NCI-H524 treated with DMSO at 0.1 percent for 48 hours (cell line): ENCODE data around the gene ATP6V0C.

Experiments used
- DNase-seq: peaks from one replicate; lab custom pipeline; 2025; lab: John Stamatoyannopoulos, UW

ATP6V0C gene

DNA sequence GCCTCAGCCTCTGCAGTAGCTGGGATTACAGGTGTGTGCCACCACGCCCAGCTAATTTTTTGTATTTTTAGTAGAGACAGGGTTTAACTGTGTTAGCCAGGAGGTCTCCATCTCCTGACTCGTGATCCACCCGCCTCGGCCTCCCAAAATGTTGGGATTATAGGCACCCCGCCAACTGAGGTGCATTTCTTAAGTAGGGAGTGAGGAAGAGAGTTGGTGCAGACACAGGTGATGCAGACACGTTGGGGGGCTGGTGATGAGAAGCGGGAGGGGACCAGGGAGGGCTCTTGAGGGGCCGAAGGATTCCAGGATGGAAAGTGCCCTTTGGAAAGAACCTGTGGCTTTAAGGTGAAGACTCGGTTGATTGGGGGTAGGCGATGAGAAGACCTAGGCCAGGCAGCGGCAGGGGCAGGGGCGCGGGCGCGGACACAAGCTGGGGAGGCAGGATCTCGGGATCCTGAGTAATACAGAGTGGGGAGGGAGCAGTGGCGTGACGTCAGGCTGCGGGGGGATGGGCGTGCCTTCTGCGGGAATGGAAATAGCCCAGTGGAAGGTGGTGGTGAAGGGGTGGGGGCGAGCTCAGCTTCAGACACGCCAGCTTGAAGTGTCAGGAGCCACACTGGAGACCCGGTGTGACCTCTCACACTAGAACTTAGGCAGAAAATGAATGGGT, 2.5 kb upstream of the ATP6V0C start:
- DNase-seq: no peak

- no peak for DNase-seq
Measured at GRCh38 chr16:2511996-2512734, 1.6 kb upstream of the ATP6V0C start.

DNA sequence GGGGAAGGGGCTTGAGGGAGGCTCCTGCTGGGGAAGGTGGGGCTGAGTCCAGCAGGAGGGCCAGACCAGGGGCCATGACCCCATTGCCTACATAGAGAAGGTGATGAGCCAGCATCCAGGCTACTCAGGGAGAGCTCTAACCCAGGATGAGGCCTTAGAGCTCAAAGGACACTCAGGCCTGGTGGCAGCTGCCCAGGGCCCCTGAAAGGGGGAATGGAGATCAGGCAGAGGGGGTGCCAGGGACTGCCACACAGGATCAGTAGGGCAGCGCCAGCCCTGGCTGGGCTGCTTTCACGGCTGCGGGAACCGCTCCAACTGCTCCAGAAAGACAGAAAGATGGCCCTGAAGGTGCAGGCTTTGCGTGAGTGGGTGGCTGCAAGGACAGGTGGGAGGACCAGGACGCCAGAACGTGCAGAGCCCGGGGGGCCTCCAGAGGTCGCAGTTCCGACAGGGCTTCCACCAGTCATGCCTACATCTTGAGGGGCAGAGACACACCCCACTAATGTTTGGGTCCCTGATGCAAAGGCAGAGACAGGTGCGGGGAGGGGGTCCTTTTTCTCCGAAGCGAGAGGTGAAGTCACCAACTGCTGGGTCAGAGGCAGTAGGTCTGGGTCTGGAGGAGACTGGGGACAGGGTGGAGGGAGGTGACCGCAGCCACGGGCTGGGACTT, 882 bp upstream of the ATP6V0C start:
- DNase-seq: no peak

- no peak for DNase-seq
Measured at GRCh38 chr16:2514333-2515179, 804 bp downstream of the ATP6V0C start.

DNA sequence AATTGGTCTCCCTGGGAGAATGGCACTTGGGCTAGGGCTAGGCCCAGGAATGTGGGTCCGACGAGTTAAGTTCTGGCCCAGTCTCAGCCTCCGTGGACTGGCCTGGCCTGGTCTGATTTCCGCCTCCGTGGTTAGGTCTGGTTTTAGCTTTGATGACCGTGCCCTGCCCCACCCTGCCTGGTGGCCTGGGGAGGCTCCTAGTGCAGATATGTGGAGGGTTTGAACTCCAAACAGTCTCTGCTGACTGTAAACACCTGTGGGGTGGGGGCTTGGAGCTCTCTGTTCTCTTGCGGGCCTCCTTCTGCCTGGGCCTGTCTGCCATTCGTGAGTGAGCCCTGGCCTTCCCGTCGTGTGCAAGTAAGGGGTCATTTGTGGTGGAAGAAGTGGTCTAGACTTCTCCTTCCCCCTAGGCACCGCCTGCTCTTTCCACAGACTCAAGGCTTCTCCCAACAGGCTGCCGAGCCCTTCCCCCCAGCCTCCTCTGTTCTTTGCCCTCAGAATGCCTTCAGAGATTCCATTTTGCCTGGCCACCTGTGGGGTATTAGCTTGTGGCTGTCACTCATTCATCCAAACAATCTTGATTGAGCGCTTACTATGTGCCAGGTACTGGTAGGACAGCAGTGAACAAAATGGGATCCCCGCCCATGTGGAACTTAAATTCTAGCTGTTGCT, 1.6 kb downstream of the ATP6V0C start:
- DNase-seq: no peak

GRCh38 chr16:2516391-2517240, 2.9 kb downstream of the ATP6V0C start:
- DNase-seq: no peak

- no peak for DNase-seq
Measured at GRCh38 chr16:2517954-2518605, 4.3 kb downstream of the ATP6V0C start.

DNA sequence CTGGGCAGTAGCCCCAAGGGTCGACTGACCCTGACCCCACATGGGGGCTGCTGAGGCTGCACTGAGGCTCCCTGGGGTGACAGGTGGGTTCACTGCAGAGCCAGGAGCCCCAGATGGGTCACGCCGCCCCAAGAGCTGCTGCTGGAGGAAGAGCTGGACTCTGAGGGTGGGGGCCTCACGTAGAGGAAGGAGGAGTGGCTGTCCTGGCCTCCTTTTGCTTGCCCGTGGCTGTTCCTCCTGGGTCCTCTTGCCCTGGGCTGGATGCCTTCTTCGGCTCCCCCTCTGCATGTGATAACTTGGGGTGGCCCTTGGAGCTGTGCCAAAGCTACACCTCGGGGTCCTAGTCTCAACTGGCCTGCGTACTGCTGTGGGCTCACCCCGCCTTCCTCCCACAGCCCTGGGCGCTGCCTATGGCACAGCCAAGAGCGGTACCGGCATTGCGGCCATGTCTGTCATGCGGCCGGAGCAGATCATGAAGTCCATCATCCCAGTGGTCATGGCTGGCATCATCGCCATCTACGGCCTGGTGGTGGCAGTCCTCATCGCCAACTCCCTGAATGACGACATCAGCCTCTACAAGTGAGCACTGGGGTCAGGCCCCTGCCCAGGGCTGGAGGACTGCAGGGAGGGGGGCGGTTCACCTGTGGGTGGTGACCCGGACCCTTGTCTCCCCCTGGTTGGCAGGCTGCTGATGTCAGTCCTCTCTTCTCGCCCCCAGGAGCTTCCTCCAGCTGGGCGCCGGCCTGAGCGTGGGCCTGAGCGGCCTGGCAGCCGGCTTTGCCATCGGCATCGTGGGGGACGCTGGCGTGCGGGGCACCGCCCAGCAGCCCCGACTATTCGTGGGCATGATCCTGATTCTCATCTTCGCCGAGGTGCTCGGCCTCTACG, 5.3 kb downstream of the ATP6V0C start:
- no peak for DNase-seq

DNA sequence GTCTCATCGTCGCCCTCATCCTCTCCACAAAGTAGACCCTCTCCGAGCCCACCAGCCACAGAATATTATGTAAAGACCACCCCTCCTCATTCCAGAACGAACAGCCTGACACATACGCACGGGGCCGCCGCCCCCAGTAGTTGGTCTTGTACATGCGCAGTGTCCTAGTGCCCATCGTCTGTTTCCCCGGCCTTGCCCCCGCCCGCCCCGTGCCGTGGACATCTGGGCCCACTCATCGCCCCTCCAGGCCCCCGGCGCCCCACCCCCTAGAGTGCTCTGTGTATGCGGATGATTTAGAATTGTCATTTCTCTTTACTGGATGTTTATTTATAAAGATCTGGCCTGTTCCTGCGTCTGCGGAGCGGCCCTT, 5.9 kb downstream of the ATP6V0C start:
- no peak for DNase-seq

- peak; percentile 30 for DNase-seq
Measured at GRCh38 chr16:2520097-2520783, 6.5 kb downstream of the ATP6V0C start, which contains the start of gene AMDHD2. Gene AMDHD2 (plus strand): TSS chr16:2520371. CDS start chr16:2520459, 88 bp downstream.

- DNase-seq: no peak
Measured at GRCh38 chr16:2520784-2521531, 7.2 kb downstream of the ATP6V0C start.

DNA sequence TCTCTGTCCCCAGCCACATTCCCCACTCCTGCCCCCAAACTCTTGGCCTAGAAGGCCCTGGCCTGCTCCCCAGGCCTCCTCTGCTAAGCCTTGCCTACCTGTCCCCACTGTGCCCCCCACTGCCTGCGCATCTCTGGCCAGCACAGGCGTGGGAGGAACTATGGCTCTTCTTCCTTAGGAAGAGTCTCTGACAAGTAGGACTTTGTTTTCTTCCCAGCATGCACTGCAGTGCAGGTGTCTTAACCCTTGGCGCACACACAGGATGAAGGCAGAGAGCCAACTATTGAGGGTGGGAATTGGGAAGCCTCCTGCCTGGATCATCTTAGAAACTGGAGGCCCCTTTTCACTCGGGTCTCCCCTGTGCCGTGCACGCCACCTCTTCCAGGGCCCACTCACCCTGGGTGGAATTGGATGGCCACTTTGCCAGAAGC, 10.1 kb downstream of the ATP6V0C start:
- no peak for DNase-seq

DNA sequence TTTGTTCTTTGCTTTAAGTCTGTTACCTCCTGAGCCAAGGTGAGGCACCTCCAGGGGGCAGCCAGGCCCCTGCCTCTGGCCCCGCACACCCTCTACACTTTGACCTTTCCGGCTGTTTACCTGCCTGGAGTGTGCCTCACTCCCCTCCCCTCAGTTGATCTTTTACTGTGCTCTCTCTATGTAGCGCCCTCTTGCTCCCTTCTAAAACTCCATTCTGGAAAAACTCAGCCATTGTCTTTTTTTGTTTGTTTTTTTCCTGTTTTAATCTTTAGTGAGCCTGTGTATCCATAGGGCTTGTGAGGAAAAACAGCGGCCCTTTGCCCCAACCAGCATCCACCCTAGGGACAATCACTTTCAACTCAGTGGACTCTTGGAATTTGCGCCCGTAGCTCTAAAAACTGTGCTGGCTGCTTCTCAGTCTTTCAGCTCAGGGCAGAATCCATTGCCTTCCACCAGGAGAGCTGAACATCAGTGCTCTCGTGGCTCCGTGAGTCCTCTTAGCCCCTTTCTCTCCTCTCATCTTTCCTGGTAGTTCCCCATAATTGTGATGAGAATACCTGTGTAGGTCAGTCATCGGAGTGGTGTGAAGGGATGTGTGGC, 10.7 kb downstream of the ATP6V0C start:
- DNase-seq: no peak

GRCh38 chr16:2526135-2526534, 12.4 kb downstream of the ATP6V0C start:
- DNase-seq: no peak

DNA sequence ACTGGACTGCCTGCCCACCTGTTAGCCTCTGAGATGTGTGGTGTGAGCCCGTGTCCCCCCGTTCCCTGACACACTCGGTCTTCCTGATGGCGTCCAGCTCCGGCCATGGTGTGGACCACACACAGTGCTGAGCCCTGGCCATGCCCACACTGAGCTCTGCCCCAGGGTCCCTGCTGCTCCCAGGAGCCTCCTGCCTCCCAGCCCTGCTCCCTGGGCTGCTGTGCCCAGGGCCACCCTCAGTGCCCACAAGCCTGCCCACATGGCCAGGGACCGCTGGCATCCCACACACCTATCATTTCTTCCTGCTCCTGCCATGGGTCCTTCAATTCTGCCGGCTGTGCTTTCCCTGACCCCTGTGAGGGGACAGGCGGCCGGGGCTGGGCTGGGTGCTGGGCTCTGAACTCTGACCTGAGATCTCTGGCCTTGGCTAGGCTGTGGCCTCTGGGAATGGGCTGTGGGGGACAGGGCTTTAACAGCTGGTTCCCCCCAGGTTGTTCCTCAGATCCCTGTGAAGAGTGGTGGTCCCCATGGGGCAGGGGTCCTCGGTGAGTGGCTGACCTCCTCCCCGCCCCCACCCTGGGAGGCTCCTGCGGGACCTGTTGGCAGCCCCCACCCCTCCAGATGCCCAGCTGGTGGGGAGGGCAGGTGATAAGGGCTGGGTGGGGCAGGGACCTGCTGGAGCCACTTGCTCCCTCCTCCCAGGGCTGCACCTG, 13.5 kb downstream of the ATP6V0C start:
- DNase-seq: no peak

DNA sequence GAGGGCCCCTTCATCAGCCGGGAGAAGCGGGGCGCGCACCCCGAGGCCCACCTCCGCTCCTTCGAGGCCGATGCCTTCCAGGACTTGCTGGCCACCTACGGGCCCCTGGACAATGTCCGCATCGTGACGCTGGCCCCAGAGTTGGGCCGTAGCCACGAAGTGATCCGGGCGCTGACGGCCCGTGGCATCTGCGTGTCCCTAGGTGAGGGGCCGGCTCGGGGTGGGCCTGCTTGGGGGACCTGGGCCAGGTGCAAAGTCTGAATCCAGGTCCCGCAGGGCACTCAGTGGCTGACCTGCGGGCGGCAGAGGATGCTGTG, 14.0 kb downstream of the ATP6V0C start:
- DNase-seq: no peak
